ENCODE results near the gene LCE7A. TPM values are rescaled to one million over a fixed set of nuclear protein-coding genes. Genes with fewer than 3 reads are reported as not detected.

The LCE7A gene
- total RNA-seq, 1 donor from 2014 or later = not detected

- Mint-ChIP-seq H3K36me3 (ENCODE audit: low read depth) (no peaks in the 10 kb centered on the region), H3K9me3 (ENCODE audit: low read depth) (no peaks in the 10 kb centered on the region), H3K4me1 (ENCODE audit: low read depth) (peaks cover 5% of the 10 kb centered on the region), H3K4me3 (ENCODE audit: unreplicated experiment) (no peak overlapping the region), H3K27ac (ENCODE audit: unreplicated experiment) (no peak overlapping the region), H3K27me3 (ENCODE audit: low read depth) (peaks cover 2% of the 10 kb centered on the region)
- no peak for DNase-seq (ENCODE audit: low spot score)
- peak; percentile 82 for TF ChIP-seq CTCF (IDR thresholded peaks at IDR 0.05)
Observed at GRCh38 chr1:152869808-152870419, 10.1 kb downstream of the LCE7A start.

GRCh38 chr1:152870831-152871730 is 11.3 kb downstream of the LCE7A start:
- Mint-ChIP-seq H3K27me3 (ENCODE audit: low read depth) (peaks cover 7% of the 10 kb centered on the region), H3K36me3 (ENCODE audit: low read depth) (no peaks in the 10 kb centered on the region), H3K4me3 (ENCODE audit: unreplicated experiment) (no peak overlapping the region), H3K9me3 (ENCODE audit: low read depth) (no peaks in the 10 kb centered on the region), H3K27ac (ENCODE audit: unreplicated experiment) (no peak overlapping the region), H3K4me1 (ENCODE audit: low read depth) (peaks cover 5% of the 10 kb centered on the region)
- no peak for DNase-seq (ENCODE audit: low spot score)
- peak; percentile 56 for TF ChIP-seq CTCF (IDR thresholded peaks at IDR 0.05)

GRCh38 chr1:152871731-152872126 is 11.9 kb downstream of the LCE7A start:
- TF ChIP-seq CTCF (IDR thresholded peaks at IDR 0.05) = no peak
- no peak for DNase-seq (ENCODE audit: low spot score)
- Mint-ChIP-seq H3K4me3 (ENCODE audit: unreplicated experiment) (no peak overlapping the region), H3K27me3 (ENCODE audit: low read depth) (peaks cover 7% of the 10 kb centered on the region), H3K4me1 (ENCODE audit: low read depth) (peaks cover 5% of the 10 kb centered on the region), H3K36me3 (ENCODE audit: low read depth) (no peaks in the 10 kb centered on the region), H3K27ac (ENCODE audit: unreplicated experiment) (no peak overlapping the region), H3K9me3 (ENCODE audit: low read depth) (no peaks in the 10 kb centered on the region)

- Mint-ChIP-seq H3K9me3 (ENCODE audit: low read depth) (no peaks in the 10 kb centered on the region), H3K27ac (ENCODE audit: unreplicated experiment) (no peak overlapping the region), H3K36me3 (ENCODE audit: low read depth) (no peaks in the 10 kb centered on the region), H3K4me3 (ENCODE audit: unreplicated experiment) (no peak overlapping the region), H3K4me1 (ENCODE audit: low read depth) (peaks cover 5% of the 10 kb centered on the region), H3K27me3 (ENCODE audit: low read depth) (peaks cover 7% of the 10 kb centered on the region)
- TF ChIP-seq CTCF (IDR thresholded peaks at IDR 0.05) = no peak
- no peak for DNase-seq (ENCODE audit: low spot score)
Observed at GRCh38 chr1:152873495-152873894, 13.7 kb downstream of the LCE7A start.

- Mint-ChIP-seq H3K36me3 (ENCODE audit: low read depth) (no peaks in the 10 kb centered on the region), H3K4me1 (ENCODE audit: low read depth) (peaks cover 5% of the 10 kb centered on the region), H3K27ac (ENCODE audit: unreplicated experiment) (no peak overlapping the region), H3K9me3 (ENCODE audit: low read depth) (no peaks in the 10 kb centered on the region), H3K27me3 (ENCODE audit: low read depth) (peaks cover 5% of the 10 kb centered on the region), H3K4me3 (ENCODE audit: unreplicated experiment) (no peak overlapping the region)
- no peak for DNase-seq (ENCODE audit: low spot score)
- TF ChIP-seq CTCF (IDR thresholded peaks at IDR 0.05) = no peak
Observed at GRCh38 chr1:152876827-152877226, 17.0 kb downstream of the LCE7A start.
